HCT116 (cell line): ENCODE measurements around the gene TMEM117.

Experiments
- CEBPB ChIP-seq: IDR thresholded peaks from 2 replicates; pipeline ENCODE4 v1.6.1; 2012; ENCODE audit warnings: low read depth
- CTCF ChIP-seq, 3 experiments: fragments of 200-600 bp in 1 of 3; sonication (generic) in 1 of 3; IDR thresholded peaks in 2 of 3; conservative IDR thresholded peaks in 1 of 3; 2 replicates each; pipeline ENCODE4 v1.5.1; 2012 to 2017; ENCODE audit warnings: low read depth in 2 of 3, low read length in 2 of 3, antibody characterized with exemption in 1 of 3, borderline replicate concordance in 1 of 3, control low read depth in 1 of 3, mild to moderate bottlenecking in 1 of 3, mixed read lengths in 1 of 3, mixed run types in 1 of 3, moderate library complexity in 1 of 3; ENCODE audit not compliant: insufficient read depth in 1 of 3
- EZH2 ChIP-seq: fragments of 200-600 bp; sonication (generic); IDR thresholded peaks from 2 replicates; pipeline ENCODE4 v1.6.1; 2017; ENCODE audit warnings: antibody characterized with exemption, mixed run types
- EZH2phosphoT487 ChIP-seq: fragments of 200-600 bp; IDR thresholded peaks from 2 replicates; pipeline ENCODE4 v1.6.1; 2018; ENCODE audit warnings: antibody characterized with exemption, borderline replicate concordance
- POLR2A ChIP-seq: IDR thresholded peaks from 2 replicates; pipeline ENCODE4 v1.7.0; 2011; ENCODE audit warnings: borderline replicate concordance; ENCODE audit not compliant: insufficient read depth, insufficient read length; ENCODE audit errors: extremely low read depth
- POLR2AphosphoS5 ChIP-seq: IDR thresholded peaks from 2 replicates; pipeline ENCODE4 v1.6.1; 2011; ENCODE audit warnings: mild to moderate bottlenecking, low read depth, low read length, moderate library complexity
- REST ChIP-seq: IDR thresholded peaks from 2 replicates; pipeline ENCODE4 v1.6.1; 2012; ENCODE audit warnings: low read depth
- SP1 ChIP-seq: IDR thresholded peaks from 2 replicates; pipeline ENCODE4 v1.6.1; 2012; ENCODE audit warnings: low read depth
- SRF ChIP-seq: IDR thresholded peaks from 2 replicates; pipeline ENCODE4 v1.6.1; 2012; ENCODE audit warnings: low read depth
- YY1 ChIP-seq: IDR thresholded peaks from 2 replicates; pipeline ENCODE4 v1.6.1; 2011; ENCODE audit warnings: low read length, low read depth, moderate library complexity, mild to moderate bottlenecking; ENCODE audit not compliant: insufficient replicate concordance; ENCODE audit errors: extremely low read depth
- ZFX ChIP-seq: fragments of 450-650 bp; IDR thresholded peaks from 2 replicates; pipeline ENCODE4 v1.6.1; 2017
- TF ChIP-seq, protein P1 (sequence below): IDR thresholded peaks from 2 replicates; pipeline ENCODE4 v1.6.1; 2012
- TF ChIP-seq, protein P2 (sequence below): IDR thresholded peaks from 2 replicates; pipeline ENCODE4 v1.6.1; 2012
- TF ChIP-seq, protein P3 (sequence below): IDR thresholded peaks from 2 replicates; pipeline ENCODE4 v1.6.1; 2011; ENCODE audit warnings: mild to moderate bottlenecking, low read length, moderate library complexity; ENCODE audit not compliant: insufficient replicate concordance; ENCODE audit errors: extremely low read depth

GRCh38 chr12:44248436-44248835 lies 412.6 kb downstream of the TMEM117 start:
- TF ChIP-seq EZH2phosphoT487, result no peak
- TF ChIP-seq REST, result no peak
- no peak for TF ChIP-seq CTCF (IDR thresholded peaks at IDR 0.05 in 2 of 3, conservative IDR thresholded peaks at IDR 0.05 in 1 of 3; ENCODE audit: borderline replicate concordance in 1 of 3, insufficient read depth in 1 of 3, low read depth in 2 of 3, low read length in 2 of 3)
- TF ChIP-seq POLR2A, result no peak
- TF ChIP-seq, protein P1, sequence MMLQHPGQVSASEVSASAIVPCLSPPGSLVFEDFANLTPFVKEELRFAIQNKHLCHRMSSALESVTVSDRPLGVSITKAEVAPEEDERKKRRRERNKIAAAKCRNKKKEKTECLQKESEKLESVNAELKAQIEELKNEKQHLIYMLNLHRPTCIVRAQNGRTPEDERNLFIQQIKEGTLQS, result no peak
- TF ChIP-seq YY1, result no peak
- no peak for TF ChIP-seq ZFX
- TF ChIP-seq POLR2AphosphoS5, result no peak
- no peak for TF ChIP-seq SP1
- TF ChIP-seq, protein P2, sequence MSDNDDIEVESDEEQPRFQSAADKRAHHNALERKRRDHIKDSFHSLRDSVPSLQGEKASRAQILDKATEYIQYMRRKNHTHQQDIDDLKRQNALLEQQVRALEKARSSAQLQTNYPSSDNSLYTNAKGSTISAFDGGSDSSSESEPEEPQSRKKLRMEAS, result no peak
- TF ChIP-seq EZH2, result no peak
- TF ChIP-seq, protein P3, sequence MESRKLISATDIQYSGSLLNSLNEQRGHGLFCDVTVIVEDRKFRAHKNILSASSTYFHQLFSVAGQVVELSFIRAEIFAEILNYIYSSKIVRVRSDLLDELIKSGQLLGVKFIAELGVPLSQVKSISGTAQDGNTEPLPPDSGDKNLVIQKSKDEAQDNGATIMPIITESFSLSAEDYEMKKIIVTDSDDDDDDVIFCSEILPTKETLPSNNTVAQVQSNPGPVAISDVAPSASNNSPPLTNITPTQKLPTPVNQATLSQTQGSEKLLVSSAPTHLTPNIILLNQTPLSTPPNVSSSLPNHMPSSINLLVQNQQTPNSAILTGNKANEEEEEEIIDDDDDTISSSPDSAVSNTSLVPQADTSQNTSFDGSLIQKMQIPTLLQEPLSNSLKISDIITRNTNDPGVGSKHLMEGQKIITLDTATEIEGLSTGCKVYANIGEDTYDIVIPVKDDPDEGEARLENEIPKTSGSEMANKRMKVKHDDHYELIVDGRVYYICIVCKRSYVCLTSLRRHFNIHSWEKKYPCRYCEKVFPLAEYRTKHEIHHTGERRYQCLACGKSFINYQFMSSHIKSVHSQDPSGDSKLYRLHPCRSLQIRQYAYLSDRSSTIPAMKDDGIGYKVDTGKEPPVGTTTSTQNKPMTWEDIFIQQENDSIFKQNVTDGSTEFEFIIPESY, result no peak
- no peak for TF ChIP-seq CEBPB
- no peak for TF ChIP-seq SRF
